Smooth muscle cell (in vitro differentiated cells): ENCODE measurements around the gene PAPPA. TPM values are rescaled to one million over a fixed set of nuclear protein-coding genes. Genes with fewer than 3 reads are reported as not detected.

Source experiments
- DNase-seq: peaks from one replicate; lab custom pipeline; 2025; ENCODE audit not compliant: unreplicated experiment; lab: John Stamatoyannopoulos, UW
- H2AFZ ChIP-seq: fragments of 200-600 bp; sonication (generic); 2 replicates; pipeline ENCODE4 v1.6.0; 2016; ENCODE audit warnings: antibody characterized with exemption, low read depth, mild to moderate bottlenecking
- H3F3A ChIP-seq: fragments of 200-600 bp; sonication (generic); 2 replicates; pipeline ENCODE4 v1.6.0; 2017; ENCODE audit warnings: antibody characterized with exemption, low read depth
- H3K27ac ChIP-seq: fragments of 200-600 bp; sonication (generic); 2 replicates; pipeline ENCODE4 v1.5.1; 2016; ENCODE audit warnings: low read depth, mild to moderate bottlenecking
- H3K27me3 ChIP-seq: fragments of 200-600 bp; sonication (generic); 2 replicates; pipeline ENCODE4 v1.6.1; 2016; ENCODE audit warnings: low read depth, mild to moderate bottlenecking
- H3K36me3 ChIP-seq: fragments of 200-600 bp; sonication (generic); 2 replicates; pipeline ENCODE4 v1.5.1; 2016; ENCODE audit warnings: low read depth
- H3K4me1 ChIP-seq: fragments of 200-600 bp; sonication (generic); 2 replicates; pipeline ENCODE4 v1.5.1; 2016; ENCODE audit warnings: low read depth
- H3K4me2 ChIP-seq: fragments of 200-600 bp; sonication (generic); 2 replicates; pipeline ENCODE4 v1.6.0; 2016; ENCODE audit warnings: mild to moderate bottlenecking
- H3K4me3 ChIP-seq: fragments of 200-600 bp; sonication (generic); 2 replicates; pipeline ENCODE4 v1.5.1; 2016; ENCODE audit warnings: mild to moderate bottlenecking
- H3K79me2 ChIP-seq: fragments of 200-600 bp; sonication (generic); 2 replicates; pipeline ENCODE4 v1.6.0; 2016; ENCODE audit warnings: low read depth, mild to moderate bottlenecking
- H3K9ac ChIP-seq: fragments of 200-600 bp; sonication (generic); 2 replicates; pipeline ENCODE4 v1.6.0; 2016; ENCODE audit warnings: low read depth
- H3K9me3 ChIP-seq: fragments of 200-600 bp; sonication (generic); replicated peaks from 2 replicates; pipeline ENCODE4 v1.5.1; 2016; ENCODE audit warnings: low read depth
- H4K20me1 ChIP-seq: fragments of 200-600 bp; sonication (generic); 2 replicates; pipeline ENCODE4 v1.6.0; 2016; ENCODE audit warnings: low read depth
- CTCF ChIP-seq: fragments of 200-600 bp; sonication (generic); IDR thresholded peaks from 2 replicates; pipeline ENCODE4 v1.5.1; 2017; ENCODE audit warnings: borderline replicate concordance, mild to moderate bottlenecking, antibody characterized with exemption; ENCODE audit not compliant: insufficient read depth, poor library complexity, severe bottlenecking
- WGBS: methylation state at CpG from one replicate; pipeline ENCODE4 v1.1.7; 2016; ENCODE audit warnings: low lambda C conversion rate; 5-methylcytosine and 5-hydroxymethylcytosine counted together
- polyA plus RNA-seq: library from polyadenylated mRNA; unstranded; fragments of >200 nt; fragmentation: Nextera tagmentation; extraction: Ambion mirVana; gene quantifications from 2 replicates; pipeline ENCODE4 v1.2.1, GENCODE V29; 2016
- total RNA-seq: library from RNA; depleted of rRNA; stranded (reverse); fragments of >200 nt; gene quantifications from 2 replicates; pipeline ENCODE4 v1.2.3, GENCODE V29; 2014

The PAPPA gene
- total and polyA plus RNA-seq, 2 experiments from 2014 or later, result 27.7 to 114 TPM

DNA sequence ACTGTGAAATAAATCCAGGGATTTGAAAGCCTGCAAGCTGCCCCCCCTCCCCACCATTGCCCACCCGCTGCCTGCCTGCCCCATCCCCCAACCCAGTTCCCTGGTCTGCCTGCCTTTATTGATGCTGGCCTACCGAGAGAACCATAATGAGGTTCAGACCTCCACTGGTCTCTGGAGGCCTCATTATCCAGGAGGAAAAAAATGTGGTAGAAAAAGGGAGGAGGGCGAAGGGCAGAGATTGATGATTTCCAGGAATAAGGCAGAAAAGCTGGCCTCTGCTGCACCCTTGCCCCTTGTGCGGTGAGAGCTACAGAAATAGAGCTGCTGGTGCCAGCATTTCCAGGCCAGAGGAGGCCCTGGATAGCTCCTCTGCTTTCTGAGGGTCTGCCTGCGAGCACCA, 216.1 kb downstream of the PAPPA start:
- no peak overlapping the region for H3K4me3 ChIP-seq
- no peaks in the 10 kb centered on the region for H3K27me3 ChIP-seq
- no peaks in the 10 kb centered on the region for H3F3A ChIP-seq
- no peak for TF ChIP-seq CTCF
- no peaks in the 10 kb centered on the region for H3K9me3 ChIP-seq
- H3K79me2 ChIP-seq, result no peaks in the 10 kb centered on the region
- no peak overlapping the region for H2AFZ ChIP-seq
- DNase-seq, result no peak
- H3K4me1 ChIP-seq, result peaks cover 5% of the 10 kb centered on the region
- H3K27ac ChIP-seq, result no peak overlapping the region
- H3K4me2 ChIP-seq, result no peak overlapping the region
- no peaks in the 10 kb centered on the region for H3K36me3 ChIP-seq
- 67% methylated on average over 5 of the region's 5 CpGs for WGBS
- H4K20me1 ChIP-seq, result peaks cover 25% of the 10 kb centered on the region
- no peak overlapping the region for H3K9ac ChIP-seq

GRCh38 chr9:116370556-116370955, 217.0 kb downstream of the PAPPA start:
- no peak overlapping the region for H3K9ac ChIP-seq
- H3K9me3 ChIP-seq, result no peaks in the 10 kb centered on the region
- no peak overlapping the region for H3K4me3 ChIP-seq
- H4K20me1 ChIP-seq, result peaks cover 25% of the 10 kb centered on the region
- H2AFZ ChIP-seq, result no peak overlapping the region
- no peaks in the 10 kb centered on the region for H3K27me3 ChIP-seq
- TF ChIP-seq CTCF, result no peak
- no peaks in the 10 kb centered on the region for H3K79me2 ChIP-seq
- DNase-seq, result no peak
- H3F3A ChIP-seq, result no peaks in the 10 kb centered on the region
- H3K27ac ChIP-seq, result no peak overlapping the region
- peaks cover 5% of the 10 kb centered on the region for H3K4me1 ChIP-seq
- WGBS, result 96% methylated on average over 4 of the region's 4 CpGs
- H3K4me2 ChIP-seq, result no peak overlapping the region
- H3K36me3 ChIP-seq, result no peaks in the 10 kb centered on the region

- Histone ChIP-seq H3K4me3 (no peak overlapping the region), H3K9ac (no peak overlapping the region), H3K79me2 (no peaks in the 10 kb centered on the region), H3K27ac (no peak overlapping the region), H2AFZ (no peak overlapping the region), H3K4me1 (peaks cover 5% of the 10 kb centered on the region), H4K20me1 (peaks cover 25% of the 10 kb centered on the region), H3F3A (no peaks in the 10 kb centered on the region), H3K9me3 (no peaks in the 10 kb centered on the region), H3K27me3 (no peaks in the 10 kb centered on the region), H3K36me3 (no peaks in the 10 kb centered on the region), H3K4me2 (no peak overlapping the region)
- DNase-seq, result no peak
- TF ChIP-seq CTCF, result no peak
Measured at GRCh38 chr9:116372081-116372673, 218.6 kb downstream of the PAPPA start.

GRCh38 chr9:116372786-116373185, 219.2 kb downstream of the PAPPA start:
- H3K9ac ChIP-seq, result no peak overlapping the region
- no peak for TF ChIP-seq CTCF
- H3K36me3 ChIP-seq, result no peaks in the 10 kb centered on the region
- no peak overlapping the region for H3K27ac ChIP-seq
- peaks cover 2% of the 10 kb centered on the region for H3F3A ChIP-seq
- WGBS, result 86% methylated on average over 4 of the region's 4 CpGs
- no peak overlapping the region for H2AFZ ChIP-seq
- DNase-seq, result no peak
- no peaks in the 10 kb centered on the region for H3K9me3 ChIP-seq
- H3K4me3 ChIP-seq, result no peak overlapping the region
- no peak overlapping the region for H3K4me2 ChIP-seq
- H3K27me3 ChIP-seq, result no peaks in the 10 kb centered on the region
- H3K79me2 ChIP-seq, result no peaks in the 10 kb centered on the region
- H3K4me1 ChIP-seq, result peaks cover 5% of the 10 kb centered on the region
- peaks cover 29% of the 10 kb centered on the region for H4K20me1 ChIP-seq
